SK-N-DZ (cell line): ENCODE results near the gene ARHGAP24.
"Not testable (repeated sequence)": the region's sequence is repeated elsewhere in the genome, so short reads cannot be mapped to it uniquely, and the experiment has no call there.

ENCODE experiments used
- DNase-seq: peaks from one replicate; pipeline ENCODE4 v3.0.0-alpha.2; 2015; ENCODE audit warnings: low spot score

The ARHGAP24 gene

DNA sequence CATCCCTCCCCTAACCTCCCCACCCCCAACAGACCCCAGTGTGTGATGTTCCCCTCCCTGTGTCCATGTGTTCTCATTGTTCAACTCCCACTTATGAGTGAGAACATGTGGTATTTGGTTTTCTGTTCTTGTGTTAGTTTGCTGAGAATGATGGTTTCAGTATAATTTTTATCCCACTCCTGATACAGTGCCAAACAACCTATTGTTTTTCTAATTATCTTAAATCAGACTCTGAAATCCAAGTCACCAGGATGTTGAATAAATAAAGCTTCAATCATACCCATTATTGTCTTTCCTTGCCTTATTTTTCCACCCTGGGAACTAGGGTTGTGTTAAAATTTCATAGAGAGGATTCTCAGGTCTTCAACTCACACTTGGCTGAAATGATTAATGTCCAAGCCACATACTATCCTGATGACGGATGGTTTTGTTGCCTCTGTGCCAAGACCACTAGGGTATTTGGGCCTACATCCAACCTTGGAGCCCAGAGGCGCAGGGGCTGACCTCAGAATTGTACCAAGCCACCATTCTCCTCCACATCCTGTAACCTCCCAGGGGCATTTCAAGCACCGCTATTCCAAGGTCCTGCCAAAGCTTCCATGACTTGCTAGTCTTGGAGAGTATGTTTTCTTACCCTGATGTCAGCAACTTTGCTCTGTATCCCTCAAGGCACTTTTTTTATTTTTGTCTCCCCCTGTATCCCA, 332.4 kb downstream of the ARHGAP24 start:
- no peak for DNase-seq

- no peak for DNase-seq
Measured at GRCh38 chr4:85808104-85808503, 333.2 kb downstream of the ARHGAP24 start.

- DNase-seq: no peak
Measured at GRCh38 chr4:85808864-85809263, 333.9 kb downstream of the ARHGAP24 start.

DNA sequence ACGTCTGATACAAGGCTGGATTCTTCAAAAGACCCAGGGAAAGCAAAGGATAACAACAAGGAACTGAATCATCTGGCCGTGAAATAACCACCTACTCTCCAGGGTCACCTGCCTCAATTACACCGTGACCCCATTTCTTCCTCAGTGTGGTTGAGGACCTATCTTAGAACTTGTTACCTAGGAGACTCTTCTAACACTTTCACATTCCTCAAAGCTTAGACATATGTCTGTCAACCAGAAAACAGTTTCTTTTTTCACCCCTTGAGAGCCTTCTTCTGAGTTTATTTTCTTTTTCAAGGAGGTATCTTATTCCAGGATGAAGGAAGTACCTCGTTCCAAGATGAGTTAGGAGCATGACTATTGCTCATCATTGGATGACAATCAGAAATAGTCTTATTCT, 337.8 kb downstream of the ARHGAP24 start:
- no peak for DNase-seq

GRCh38 chr4:85815796-85816459, 341.0 kb downstream of the ARHGAP24 start:
- no peak for DNase-seq

GRCh38 chr4:85818700-85819099, 343.8 kb downstream of the ARHGAP24 start:
- no peak for DNase-seq

GRCh38 chr4:85820101-85820500, 345.2 kb downstream of the ARHGAP24 start:
- DNase-seq: not testable (repeated sequence)

GRCh38 chr4:85821688-85822455, 346.9 kb downstream of the ARHGAP24 start:
- no peak for DNase-seq

DNA sequence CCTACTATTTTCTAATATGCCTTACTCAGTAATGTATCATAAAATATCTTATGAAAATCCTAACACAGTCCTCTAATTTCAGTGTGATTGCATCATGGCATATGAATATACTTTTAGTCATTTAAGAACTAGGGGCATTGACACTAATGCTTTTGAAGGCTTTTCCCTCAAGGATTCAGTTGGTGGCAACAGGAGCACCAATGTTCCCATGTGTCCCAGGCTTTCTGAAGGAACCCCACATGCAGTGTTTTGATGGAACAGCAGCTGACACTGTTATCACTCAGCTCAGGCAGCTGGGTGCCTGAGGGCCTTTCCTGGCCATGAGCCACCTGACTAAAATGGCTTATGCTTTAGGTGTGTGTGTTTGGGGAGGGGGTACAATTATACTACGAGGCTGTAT, 348.3 kb downstream of the ARHGAP24 start:
- peak; percentile 2 for DNase-seq

DNA sequence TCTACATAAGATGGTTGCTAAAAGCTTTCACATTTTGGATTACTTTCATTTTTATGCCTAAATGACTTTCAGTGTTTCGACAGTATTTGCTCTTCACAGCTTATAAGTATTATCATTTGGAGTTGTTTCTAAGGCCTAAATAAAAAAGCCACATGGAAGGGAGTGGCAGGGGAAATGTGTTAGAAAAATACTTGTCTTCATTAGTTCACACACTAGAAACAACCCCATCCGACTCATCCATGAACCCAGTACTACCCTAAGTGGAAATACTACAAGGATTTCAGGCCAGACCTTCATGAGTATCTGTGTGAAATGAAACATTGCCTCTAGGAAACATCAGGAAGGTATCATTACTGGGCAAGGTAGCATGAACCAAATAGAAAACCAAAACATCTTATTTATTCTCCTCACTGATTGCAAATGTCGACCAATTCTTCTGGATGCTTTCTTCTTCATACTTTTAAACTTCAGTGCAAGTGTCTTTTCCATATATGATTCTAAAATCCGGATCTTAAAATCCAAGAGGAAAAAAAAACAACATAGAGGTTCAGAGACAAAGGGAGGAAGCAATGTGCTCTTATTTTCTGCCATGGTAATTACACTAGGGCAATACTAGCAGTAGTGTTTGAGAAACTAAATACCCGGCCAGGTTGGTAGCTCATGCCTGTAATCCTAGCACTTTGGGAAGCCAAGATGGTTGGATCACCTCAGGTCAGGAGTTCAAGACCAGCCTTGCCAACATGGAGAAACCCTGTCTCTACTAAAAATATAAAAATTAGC, 349.4 kb downstream of the ARHGAP24 start:
- DNase-seq: no peak

- peak; percentile 47 for DNase-seq
Measured at GRCh38 chr4:85826060-85826678, 351.2 kb downstream of the ARHGAP24 start.

DNA sequence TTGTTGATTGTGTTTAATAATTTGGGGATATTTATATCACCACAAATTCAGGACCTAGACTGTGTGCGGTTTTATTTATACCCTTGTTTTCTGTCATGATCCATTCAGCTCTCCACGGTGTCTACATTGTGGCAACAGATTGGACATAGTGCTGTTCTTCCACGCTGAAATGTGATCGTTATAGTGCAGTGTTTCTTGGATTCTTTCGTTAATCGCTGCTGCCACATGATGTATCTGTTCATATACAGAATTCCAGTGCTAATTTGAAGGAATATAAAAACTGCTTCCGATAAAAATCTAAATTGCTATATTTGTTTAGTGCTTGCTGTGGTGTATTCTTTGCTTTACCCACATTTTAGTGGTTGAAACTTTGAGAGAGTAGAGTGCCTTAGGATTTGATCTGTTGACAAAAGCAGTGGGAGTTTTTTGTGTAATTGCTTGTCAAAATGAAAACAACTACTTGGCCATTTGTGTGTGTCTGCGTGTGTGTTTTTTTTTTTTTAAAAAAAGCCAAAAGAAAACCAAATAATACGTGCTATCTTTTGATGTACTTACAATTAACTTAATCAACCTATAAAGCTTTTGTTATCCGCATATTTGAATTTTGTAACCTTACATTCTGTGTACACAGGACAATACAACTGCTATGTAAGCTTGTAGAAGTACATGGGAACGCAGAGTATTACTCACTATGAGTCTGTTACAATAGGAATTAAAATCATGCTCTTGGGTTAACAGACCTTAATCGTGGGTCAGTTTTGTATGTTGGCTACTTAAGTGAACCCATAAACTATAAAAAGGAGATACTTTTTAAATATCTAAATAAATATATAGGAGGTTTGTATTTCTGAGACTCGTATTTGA, 353.3 kb downstream of the ARHGAP24 start:
- DNase-seq: peak; percentile 9

DNA sequence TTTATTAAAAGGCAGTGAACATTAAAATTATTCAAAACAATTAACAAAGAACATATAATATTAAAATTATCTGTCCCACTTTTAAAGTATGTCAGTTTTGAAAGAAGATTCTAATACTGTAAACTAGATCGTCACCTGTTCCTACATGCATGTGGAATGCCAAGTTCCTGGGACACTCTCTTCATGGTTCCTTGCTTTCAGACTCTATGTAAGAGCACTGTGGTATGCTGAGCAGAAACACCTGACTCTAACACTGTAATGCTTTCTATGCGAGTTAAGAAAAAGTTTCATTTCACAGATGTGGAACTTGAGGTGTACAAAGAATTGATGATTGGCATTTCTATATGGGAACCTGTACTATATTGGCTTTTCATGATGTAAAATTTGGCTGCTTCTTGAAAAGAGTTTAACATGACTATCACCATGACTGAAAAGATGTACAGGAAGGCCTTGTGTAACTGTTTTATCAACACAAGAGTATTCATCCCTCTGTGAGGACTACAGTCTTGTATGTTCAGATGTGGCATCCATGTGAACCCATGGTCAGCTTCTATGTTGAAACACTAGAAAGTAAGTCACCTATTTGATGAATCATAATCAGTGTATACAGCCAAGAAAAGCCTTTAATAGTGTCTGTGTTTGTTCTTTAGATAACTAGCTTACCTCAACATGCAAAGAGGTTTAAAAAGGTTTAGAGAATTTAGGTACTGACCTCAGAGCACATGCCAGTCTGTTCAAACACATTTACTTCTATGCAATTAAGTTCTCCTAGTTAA, 354.5 kb downstream of the ARHGAP24 start:
- no peak for DNase-seq

DNA sequence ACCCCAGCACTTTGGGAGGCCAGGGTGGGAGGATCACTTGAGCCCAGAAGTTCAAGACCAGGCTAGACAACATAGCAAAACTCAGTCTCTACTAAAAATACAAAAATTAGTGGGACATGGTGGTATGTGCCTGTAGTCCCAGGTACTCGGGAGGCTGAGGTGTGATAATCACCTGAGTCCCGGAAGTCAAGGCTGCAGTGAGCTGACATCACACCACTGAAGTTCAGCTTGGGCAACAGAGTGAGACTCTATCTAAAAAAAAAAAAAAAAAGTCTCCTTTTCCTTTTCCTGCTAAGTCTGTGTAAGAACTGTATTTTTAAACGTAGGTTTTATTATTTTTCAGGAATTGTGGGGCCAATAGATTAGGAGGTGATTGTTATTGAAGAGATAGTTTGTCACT, 356.7 kb downstream of the ARHGAP24 start:
- DNase-seq: no peak

DNA sequence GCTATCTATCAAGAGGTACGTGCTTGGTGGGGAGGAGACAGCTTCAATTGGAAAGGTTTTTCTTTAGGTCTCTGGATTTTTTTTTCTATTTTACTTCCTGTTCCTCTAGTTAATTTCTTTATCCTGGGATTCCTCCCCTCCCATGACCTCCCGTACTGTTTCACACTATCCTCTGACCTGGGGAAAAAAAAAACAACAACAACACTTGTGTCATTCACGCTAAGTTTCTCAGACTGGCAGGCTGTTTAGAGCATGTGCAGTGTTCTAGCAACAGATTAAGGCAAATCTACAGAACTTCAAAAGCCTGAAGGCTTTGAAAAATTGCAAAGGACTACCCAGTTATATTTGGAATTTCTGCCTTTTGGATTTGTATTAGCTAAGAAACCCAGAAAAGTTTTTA, 358.4 kb downstream of the ARHGAP24 start:
- DNase-seq: no peak

GRCh38 chr4:85834934-85835333, 360.0 kb downstream of the ARHGAP24 start:
- DNase-seq: no peak

DNA sequence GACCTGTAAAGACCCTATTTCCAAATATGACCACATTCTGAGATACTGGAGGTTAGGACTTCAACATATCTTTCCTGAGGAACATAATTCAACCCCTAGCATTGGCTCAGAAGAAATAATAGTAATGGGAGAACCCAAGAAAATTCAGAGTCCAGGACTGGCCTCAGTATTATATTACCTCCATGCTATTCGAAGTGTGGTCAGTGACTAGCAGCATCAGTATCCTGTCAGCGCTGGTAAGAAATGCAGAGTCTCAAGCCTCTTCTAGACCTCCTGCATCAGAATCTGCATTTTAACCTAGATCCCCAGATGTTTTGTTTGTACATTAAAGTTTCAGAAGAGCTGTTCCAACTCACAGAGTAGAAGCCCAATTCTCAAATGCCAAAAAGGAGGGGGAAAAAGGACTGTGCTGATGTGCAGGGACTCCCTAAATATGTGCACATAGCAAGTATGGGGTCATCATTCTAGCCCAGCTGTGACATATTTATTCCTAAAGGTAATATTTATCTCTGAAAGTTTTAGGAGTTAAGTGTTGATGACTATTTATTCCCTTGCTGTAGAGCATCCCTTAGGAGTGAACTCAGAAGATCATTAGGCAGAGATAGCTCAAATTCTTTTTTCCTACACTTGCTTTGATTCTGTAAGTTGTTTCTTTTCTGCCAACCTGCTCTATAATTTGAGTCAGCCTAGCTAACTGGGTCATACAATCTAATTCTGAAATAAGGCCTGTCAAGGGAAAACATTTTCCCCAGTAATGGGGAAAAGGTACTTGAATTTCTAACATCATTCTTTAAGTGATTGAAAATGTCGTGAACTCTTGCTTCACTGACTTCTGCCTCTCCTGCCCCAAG, 361.9 kb downstream of the ARHGAP24 start:
- DNase-seq: no peak

GRCh38 chr4:85837439-85837733, 362.4 kb downstream of the ARHGAP24 start:
- no peak for DNase-seq

DNA sequence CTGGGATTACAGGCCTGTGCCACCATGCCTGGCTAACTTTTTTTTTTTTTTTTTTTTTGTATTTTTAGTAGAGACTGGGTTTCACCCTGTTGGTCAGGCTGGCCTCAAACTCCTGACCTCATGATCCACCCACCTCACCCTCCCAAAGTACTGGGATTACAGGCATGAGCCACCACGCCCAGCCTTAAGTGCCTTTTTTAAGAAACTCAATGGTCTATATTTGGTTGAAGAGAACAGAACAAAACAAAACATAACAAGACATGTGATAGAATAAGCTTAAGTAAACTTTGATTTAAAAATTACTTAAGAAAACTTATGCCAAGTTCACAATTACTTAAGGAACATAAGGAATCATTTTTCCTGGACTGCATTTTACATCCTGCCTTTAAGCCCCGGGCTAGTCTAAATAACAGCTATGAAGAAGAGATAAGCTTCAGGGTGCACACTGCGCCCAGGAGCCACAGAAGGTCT, 365.1 kb downstream of the ARHGAP24 start:
- not testable (repeated sequence) for DNase-seq
